SIG-M5 treated with dmso at 0.1 percent for 504 hours (cell line): ENCODE measurements around the gene MAP4K2.
"Not testable (repeated sequence)": the region's sequence is repeated elsewhere in the genome, so short reads cannot be mapped to it uniquely, and the experiment has no call there.

ENCODE experiments used
- DNase-seq: peaks from one replicate; lab custom pipeline; 2025; ENCODE audit not compliant: unreplicated experiment; lab: John Stamatoyannopoulos, UW

The MAP4K2 gene

DNA sequence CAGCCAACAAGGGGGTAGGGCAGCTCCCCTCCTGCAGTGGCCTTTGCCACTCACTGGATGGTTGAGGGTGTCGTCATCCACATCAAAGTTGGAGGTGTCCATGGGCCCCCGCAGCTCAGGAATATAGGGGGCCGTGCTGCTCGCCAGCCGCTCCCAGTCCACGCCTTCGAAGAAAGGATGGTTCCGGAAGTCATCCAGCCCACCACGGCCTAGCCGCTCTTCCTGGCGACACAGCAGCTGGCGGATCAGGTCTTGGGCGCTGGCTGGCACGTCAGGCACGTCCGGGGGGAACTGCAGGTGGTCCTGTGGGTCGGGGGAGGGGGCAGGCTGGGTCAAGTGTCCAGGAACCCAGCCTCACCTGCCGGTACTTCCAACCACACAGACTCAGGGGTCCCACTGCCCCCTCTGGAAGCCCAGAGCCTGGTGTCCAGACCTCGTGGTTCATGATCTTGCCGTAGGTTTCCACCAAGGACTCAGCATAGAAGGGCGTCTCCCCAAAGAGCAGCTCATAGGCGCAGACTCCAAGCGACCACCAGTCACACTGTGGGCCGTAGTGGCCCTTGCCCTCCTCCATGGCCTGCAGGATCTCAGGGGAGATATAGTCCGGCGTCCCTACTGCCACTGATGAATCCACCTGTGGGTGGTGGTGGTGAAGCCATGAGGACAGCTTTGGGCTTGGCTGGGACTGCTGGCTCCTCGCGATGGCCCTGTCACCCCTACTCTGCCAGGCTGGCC, 35.8 kb upstream of the MAP4K2 start:
- DNase-seq, result no peak

DNA sequence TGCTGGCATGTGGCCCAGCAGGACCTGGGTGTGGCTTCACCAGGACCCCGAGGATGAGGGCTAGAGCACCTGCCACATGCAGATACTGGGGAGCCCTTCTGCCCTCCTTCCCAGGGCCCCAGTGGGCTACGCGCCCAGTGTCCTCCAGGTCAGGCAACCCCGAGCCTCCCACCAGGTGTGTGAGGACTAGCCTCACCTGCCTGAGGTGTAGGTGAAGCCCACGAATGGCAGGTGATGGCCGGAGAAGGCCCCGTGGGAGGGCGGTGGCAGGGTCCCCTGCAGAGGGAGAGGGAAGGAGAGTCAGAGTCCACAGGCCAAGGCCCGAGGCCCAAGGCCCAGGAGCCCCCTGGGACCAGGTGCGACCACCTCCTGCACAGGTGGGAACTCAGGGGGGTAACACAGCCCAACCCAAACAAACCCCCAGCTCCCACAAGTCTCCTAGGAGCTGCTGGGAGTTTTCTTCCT, 34.9 kb upstream of the MAP4K2 start:
- DNase-seq, result no peak

DNA sequence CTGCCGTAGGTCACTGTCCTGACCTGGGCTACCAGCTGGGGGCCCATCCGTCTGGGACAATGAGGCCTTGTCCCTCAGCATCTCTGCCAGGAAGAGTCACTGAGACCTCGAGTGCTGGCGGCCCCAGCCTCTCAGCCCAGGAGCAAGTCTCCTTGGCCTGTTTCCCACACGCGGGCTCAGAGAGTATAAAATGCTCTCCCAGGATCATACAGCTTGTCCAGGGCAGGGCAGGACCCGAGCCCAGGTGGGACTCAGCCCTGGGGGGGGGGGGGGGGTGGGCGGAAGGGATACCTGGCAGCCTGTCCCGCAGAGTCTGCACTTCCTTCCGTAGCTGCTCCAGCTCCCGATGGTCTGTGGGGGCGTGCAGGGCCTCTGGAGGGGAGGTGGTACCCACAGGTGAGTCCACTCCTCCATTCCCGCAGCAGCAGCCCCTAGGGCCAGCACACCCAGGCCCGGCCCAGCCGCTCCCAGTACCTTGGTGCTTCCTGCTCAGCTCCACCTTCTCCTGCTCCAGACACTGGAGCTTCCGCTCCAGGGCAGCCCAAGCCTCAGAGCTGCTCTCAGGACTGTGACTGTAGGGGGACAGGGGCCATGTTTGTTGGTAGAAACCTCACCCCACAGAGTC, 33.5 kb upstream of the MAP4K2 start:
- DNase-seq, result no peak

DNA sequence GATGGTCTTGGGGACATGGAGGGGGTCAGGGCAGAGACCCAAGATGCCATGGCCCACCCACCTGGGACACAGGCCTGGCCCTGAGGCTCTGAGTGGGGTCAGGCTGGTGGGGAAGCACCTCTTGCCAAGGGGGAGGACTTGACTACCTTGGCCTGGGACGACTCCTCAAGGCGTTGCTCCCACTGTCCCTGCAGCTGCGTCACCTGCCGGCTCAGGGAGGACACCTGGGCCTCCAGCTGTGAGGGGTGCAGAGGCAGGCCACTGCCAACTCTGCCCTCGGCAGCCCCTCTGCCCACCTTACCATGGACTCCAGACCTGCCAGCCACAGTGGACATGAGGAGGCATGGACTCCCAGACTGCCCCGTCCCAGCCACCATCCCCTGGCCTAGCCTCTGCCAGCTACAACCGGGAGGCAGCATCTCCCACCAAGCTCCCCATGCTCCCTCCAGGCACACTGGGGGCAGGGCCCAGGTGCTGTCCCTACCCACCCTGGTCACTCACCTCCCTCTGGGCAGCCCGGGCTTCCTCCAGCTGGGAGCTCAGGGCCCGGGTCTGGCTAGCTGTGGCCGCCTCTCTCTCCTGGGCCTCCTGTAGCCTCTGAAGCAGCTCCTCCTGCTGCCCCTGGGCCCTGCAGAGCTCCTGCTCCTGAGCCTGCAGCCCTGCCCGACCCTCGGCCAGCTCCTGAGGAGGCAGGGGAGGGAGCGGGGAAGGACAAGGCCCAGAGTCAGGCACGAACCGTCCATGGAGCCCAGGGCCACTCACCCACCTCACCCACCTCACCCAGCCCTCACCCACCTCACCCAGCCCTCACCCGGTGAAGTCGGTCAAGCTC, 32.8 kb upstream of the MAP4K2 start:
- DNase-seq, result no peak

DNA sequence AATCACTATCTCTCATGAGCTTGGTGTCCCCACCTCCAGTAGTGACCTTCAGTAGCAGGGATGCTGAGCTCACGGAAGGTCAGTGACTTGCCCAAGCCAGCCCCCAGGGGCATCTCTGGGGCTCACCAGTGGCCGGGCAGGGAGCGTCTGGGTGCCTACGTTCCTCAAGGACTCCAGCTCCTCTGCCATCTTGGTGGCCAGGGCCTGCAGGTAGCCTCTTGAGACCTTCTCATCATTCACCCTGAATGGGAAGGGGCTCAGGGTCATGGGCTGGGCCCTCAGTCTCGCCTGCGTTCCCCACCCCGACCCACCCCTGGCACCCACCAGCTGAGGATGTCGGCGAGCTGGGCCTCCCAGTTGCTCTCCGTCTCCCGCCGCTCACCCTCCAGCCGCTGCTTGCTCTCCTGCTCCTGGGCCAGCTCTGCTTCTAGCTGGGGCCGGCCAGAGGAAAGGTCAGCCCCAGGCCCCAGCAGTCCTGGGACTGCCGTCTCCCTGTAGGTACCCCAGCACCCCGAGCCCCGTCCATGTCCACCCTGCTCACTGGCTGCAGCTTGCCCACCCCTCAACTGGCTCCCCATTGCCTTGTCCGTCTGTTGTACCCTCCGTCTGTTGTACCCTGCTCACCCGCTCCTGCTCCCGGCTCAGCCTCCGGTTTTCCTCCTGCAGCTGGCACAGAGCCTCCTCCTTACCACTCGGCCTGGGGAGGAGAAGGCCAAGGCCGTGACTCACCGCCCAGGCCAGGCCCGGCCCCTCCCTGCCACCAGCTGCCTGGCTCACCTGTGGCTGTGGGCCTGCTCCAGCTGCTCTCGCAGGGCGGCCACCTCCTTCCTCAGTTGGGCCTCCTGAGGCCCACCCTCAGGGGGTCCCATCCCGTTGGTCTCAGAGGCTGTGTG, 32.0 kb upstream of the MAP4K2 start:
- no peak for DNase-seq

DNA sequence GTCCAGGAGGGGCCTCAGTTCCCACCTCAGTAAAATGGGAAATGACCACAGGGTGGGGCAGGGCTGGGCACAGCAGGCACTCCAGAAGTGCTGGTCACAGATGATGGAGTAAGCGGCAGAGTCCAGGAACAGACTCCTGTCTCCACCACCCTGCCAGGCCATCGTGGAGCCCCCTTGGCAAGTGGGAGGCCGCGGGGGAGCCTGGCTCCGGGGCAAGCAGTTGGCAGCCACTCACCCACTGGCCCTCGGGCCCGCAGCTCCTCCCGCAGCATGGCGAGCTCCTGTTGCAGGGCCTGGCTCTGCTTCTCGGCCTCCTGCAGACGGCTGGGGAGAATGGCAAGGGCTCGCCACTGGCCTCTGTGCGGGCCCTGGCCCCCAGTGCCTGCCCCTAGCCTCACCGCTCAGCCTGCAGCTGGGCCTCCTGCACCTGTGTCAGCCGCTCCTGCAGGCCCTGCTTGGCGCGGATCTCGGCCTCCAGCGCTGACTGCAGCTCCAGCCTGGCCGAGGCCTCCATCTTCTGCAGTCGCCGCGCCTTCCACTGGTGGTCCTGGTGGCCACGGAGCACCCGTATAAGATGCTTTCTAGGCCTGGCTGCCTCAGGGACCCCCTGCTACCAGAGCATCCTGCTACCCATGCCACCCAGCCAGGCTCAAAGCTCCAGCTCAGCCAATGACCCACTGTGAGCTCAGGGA, 31.2 kb upstream of the MAP4K2 start:
- DNase-seq, result no peak

DNA sequence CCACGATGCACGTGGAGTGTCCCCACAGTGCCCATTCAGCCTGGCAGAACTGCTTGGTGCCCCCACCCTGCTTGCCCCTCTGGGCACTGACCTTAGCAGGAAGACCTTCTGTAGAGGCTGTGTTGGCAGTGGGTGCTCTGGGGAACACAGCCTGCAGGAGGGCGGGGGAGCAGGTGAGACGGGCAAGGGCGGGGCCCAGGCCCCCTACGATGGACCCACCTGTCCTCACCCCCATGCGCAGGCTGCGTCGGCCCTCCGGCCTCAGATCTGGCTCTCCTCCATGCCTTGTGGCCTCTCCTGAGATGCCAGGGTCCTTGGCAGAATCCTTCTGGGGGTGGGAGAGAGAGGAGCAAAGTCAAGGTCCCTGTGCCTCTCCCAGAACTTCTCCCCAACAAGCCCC, 30.5 kb upstream of the MAP4K2 start:
- no peak for DNase-seq

DNA sequence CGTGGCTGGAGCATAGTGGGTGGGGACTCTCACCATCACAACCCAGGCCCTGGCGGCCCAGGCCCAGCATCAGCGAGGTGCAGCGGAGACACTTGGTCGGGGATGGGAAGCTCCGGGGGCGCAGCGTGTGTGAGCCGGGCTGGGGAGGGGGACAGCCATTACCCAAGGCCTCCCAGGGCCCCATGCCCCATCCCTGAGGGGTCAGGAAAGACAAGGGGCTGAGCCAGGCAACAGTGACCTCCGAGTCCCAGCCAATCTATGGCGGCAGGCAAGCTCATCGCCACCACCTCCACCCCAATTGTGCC, 30.1 kb upstream of the MAP4K2 start:
- no peak for DNase-seq

DNA sequence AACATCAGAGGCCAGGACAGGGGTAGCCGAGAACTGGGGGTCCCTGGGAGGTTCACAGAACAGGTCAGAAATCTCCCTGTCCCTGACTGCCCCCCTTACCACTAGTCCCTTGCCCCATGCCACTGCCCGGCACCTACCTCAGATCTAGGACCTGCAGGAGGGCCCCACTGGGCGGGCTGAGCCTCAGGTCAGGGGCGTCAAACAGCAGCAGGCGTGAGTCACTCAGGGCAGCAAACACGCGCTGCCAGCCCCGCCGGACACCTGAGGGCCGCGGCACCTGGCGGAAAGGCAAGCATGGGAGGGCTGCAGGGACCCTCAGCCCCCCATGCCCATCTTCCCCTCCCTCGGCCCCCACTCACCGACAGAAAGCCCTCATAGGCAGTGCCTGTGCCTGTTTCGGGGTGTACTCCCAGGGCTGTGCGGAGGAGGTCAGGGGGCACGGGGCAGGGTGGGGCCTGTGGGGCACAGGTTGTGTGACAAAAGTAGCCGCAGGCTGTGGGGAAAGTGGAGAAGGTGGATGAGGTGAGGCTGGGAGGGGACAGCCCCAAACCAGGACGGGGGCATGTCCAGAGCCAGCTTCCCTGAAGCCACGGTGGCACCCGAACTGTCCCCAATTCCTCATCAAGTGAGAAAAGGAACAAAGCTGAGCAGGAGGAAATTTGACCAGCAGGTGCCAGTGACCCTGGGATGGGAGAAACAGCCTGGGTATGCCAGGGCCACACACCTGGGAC, 29.6 kb upstream of the MAP4K2 start:
- no peak for DNase-seq

DNA sequence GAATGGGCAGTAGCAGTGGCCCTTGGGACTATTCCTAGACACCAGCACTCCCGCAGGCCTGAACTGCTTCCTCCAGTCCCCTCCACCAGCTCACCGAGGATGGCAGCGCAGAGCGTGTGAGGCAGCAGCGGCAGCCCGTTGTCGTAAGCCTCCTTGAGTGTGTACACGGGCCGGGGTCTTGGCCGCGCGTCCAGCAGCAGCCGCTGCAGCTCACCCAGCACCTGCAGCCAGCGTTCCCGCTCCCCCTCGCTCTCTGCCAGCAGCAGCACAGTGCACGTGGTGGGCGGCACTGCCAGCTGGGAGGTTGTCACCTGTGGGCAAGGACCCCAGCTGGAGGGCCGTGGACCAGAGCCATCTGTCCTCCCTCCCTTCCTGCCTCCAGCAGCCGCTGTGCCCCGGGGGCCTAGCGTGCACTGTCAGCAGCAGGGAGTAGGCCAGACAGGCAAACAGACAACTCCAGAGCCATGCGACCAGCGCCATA, 28.4 kb upstream of the MAP4K2 start:
- DNase-seq, result no peak

DNA sequence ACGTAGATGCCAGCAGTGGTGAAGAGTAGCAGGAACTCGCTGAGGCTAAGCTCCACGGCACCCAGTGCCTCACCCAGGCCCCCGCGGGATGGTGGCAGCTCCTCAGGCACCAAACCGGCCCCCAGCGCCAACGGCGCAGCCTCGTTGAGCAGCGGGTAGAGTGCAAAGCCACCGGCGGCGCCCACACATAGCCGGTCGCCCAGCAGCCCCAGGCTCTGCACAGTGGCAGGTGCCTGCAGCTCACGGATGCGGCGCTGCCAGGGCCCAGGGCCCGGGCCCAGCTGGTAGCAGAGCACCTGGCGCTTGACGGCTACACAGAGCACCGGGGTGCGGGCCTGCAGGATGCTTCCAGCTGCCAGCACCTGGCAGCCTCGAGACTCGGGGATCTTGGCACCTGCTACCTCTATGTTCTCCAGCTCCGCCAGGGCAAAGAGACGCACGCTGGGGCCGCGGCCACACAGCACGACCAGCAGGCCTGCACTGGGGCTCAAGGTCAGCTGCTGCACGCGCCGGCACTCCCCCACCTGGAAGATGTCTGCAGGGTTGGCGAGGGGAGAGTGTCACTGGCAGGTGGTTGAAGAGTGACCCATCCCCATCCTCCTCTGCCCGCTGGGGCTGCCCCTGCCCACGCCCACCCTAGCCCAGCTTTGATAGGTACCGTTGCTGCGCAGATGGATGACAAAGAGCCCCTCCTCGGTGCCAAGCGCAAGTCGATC, 26.7 kb upstream of the MAP4K2 start:
- DNase-seq, result no peak

DNA sequence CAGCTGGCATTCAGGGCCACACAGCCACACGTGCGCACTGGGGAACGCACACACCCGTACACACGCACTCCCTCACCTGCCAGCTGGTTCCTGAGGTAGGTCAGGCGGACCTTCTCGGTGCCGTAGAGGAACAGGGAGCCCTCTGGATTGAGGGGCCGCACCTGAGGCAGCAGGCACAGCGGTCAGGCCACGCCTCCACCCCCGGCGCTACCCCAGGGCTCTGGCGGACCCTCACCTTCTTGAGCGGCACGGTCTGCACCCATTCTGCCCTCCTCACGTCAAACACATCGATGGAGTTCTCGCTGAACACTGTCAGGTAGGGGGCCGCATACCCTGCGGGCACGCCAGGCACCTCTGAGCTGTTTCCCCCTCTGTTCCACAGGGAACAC, 24.4 kb upstream of the MAP4K2 start:
- no peak for DNase-seq

DNA sequence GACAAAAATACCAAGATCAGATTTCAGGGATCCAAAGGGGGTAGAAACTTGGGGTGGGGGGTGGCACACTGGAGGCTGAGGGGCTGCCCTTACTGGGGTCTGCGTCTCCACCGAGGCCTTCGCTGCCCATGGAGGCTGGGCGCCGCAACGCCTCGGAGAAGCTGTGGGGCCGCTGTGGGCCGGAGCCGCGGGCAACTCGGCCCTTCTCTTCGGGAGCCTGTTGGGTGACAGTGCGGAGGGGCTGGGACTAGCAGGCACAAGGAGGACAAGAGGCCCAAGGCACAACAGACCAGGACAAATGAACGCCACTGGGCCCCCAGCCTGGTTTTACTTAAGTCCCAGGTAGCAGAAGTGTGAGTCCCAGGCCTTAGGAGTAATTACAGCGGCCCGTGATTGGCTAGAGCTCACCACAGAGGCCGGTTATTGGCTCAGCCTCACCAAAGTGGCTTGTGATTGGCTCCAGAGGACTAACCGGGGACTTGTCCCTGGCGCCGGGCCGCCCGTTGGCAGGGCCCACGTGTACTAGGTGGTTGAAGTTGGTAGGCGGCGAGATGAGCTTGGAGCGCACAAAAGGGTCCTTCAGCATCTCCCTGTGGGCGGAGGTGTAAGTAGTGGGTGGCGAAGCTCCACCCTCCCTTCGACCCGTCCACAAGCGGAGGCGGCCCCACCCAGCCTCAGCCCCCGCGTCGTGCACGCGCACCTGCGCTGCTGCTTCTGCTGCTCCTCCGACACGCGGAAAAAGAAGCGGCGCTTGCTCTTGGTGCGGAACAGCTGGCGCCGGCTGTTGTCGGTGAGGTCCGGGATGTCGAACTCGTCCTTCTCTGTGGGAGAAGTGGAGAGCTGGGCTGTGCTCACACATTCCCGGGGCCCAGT, 23.8 kb upstream of the MAP4K2 start:
- DNase-seq, result no peak

DNA sequence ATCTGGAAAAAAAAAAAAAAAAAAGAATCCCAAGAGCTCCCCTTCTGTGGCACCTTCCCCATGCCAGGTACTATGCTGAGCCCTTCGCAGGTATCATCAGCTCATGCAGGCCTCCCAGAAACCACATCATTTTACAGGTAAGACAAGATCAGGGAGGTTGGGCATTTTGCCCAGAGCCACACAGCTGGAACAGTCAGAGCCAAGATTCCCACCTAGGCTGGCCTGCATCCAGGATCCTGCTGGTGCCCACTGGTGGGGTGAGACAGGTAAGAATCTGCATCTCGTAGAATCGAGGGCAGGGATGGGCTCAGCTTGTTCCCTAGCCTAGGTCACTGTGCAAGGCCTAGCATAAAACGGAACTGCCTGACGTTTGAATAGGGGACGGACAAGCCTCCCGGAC, 23.0 kb upstream of the MAP4K2 start:
- no peak for DNase-seq

DNA sequence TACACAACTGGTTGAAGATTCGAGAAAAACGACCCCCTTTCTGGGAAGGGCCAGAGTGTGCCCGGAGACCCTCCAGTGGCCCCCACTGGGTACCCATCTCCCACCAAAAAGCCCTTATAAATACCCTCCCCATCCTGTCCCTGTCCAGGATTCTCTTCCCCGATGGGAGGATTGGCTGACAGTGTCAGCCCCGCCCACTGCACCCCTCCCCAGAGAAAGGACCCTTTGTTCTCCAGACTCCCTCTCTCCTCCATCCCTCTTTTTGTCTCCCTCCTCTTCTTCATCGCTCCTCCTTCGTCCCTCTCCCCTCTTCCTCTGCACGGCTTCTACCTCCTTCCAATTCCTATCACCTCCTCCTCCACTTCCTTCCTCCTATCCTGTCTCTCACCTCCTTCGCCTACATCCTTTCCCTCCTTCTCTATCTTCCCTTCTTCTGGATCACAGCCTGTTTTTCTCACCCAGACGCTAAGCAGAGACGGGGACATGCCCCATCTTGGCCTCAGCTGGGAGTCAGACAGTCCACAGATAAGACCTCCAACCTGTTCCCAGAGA, 20.6 kb upstream of the MAP4K2 start:
- DNase-seq, result no peak

DNA sequence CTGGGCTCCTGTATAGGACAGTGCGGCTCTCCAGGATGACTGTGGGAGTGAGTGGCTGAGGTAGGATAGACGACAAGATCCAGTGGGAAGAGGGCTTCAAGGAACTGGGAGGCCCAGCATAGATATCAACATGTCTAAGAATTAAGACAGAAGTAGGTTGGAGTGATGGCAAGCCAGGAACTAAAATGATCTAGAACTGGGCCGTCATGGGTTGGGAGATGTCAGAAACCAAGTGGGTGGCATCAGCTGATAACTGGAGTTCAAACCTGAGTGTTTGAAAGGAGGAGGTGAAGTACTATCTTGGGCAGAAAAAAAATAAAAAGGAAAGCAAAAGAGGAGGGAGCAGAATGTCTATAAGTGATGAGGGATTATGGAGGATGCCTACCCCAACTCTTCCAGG, 14.5 kb upstream of the MAP4K2 start:
- no peak for DNase-seq

DNA sequence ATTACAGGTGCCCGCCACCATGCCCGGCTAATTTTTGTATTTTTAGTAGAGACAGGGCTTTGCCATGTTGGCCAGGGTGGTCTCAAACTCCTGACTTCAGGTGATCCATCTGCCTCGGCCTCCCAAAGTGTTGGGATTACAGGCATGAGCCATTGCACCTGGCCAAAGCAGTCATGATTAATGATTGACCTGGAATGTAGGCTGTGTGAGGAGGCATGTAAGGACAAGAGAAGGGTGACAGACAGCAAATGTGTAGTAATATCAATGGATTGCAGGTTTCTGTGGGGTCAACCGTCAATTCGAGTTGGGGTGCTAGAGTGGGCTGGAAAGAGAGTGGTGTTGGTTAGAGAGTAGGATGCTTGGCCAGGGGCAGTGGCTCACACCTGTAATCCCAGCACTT, 12.4 kb upstream of the MAP4K2 start:
- DNase-seq, result not testable (repeated sequence)

DNA sequence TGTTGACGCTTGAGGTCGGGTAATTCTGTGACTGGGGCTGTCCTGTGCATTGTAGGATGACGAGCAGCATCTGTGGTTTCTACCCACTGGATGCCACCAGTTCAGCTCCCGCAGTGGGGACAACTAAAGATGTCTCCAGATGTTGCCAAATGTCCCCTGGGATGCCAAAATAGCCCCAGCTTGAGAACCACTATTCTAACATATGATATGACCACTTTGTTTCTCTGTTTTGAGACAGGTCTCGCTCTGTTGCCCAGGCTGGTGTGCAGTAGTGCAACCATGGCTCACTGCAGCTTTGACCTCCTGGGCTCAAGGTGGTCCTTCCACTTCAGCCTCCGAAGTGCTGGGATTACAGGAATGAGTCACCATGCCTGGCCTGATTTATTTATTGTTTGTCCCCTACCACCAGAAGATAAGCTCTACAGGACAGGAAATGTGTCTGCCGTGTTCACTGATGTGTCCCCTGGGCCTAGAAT, 11.7 kb upstream of the MAP4K2 start:
- DNase-seq, result no peak
